AG04450 (cell line): Measurements from ENCODE around the gene MPDU1. TPM values are rescaled to one million over a fixed set of nuclear protein-coding genes. Genes with fewer than 3 reads are reported as not detected.
"Not testable (repeated sequence)": the region's sequence is repeated elsewhere in the genome, so short reads cannot be mapped to it uniquely, and the experiment has no call there.

Experiments
- CTCF ChIA-PET: fragments of 300-600, 350-600 bp; formaldehyde crosslinking; extraction: SDS; loops from one replicate; lab custom pipeline; 2022; ENCODE audit warnings: antibody characterized with exemption, inconsistent platforms; lab: Charles Lee
- POLR2A ChIA-PET: fragments of 350-600 bp; formaldehyde crosslinking; extraction: SDS; loops from one replicate; lab custom pipeline; 2021; ENCODE audit warnings: antibody characterized with exemption, inconsistent platforms; lab: Yijun Ruan, JAX
- DNase-seq: peaks from one replicate; pipeline ENCODE4 v3.0.0-alpha.2; 2011; ENCODE audit warnings: low read depth, low spot score
- H3K27ac ChIP-seq: one replicate; pipeline ENCODE4 v1.5.1; 2012; ENCODE audit warnings: low read depth, low read length, control low read depth
- H3K27me3 ChIP-seq: one replicate; pipeline ENCODE4 v1.6.0; 2012; ENCODE audit warnings: low read length; ENCODE audit not compliant: control insufficient read depth, insufficient read depth
- H3K4me3 ChIP-seq: 2 replicates; pipeline ENCODE4 v1.5.1; 2011; ENCODE audit warnings: mild to moderate bottlenecking, low read depth, low read length, control low read depth
- H3K9me3 ChIP-seq: 2 replicates; pipeline ENCODE4 v1.5.1; 2012; ENCODE audit warnings: low read length; ENCODE audit not compliant: control insufficient read depth, insufficient read depth
- polyA plus RNA-seq: library from polyadenylated mRNA; depleted of rRNA; stranded (reverse); fragments of >200 nt; gene quantifications from 2 replicates; pipeline ENCODE4 v1.2.3, GENCODE V29; 2011
- TF ChIP-seq, protein P1 (sequence below): IDR thresholded peaks from 2 replicates; pipeline ENCODE4 v1.5.1; 2011; ENCODE audit warnings: low read depth, low read length, control low read depth, inconsistent platforms

The MPDU1 gene
- polyA plus RNA-seq, 1 experiment = 131 TPM

DNA sequence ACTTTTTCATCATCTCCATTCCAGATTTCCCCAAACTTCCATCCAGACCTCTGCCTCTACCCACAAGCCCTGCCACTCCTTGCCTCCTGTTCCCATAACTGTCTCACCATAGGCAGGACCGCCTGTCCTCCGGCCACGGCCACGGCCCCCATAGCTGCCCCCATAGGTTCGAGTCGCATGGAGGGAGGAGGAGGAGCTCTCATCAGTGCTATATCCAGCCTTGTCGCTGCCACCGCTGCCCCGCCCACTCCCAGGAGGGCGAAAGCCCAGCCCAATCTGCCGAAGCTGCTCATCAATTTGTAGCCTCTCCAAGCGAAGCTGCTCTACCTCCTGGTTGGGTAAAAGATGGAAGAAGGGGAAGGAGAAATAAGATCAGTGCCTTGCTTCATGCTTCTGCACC, 9.6 kb downstream of the MPDU1 start:
- Histone ChIP-seq H3K4me3 (no peak overlapping the region), H3K9me3 (no peaks in the 10 kb centered on the region), H3K27me3 (no peaks in the 10 kb centered on the region), H3K27ac (no peak overlapping the region)
- DNase-seq = no peak
- ChIA-PET POLR2A (interaction anchor here (0.6 kb wide), 1 partner anchor 115 kb away, joined by 3 read pairs; no protein-coding TSS in a partner anchor), CTCF (no interaction called here)
- TF ChIP-seq, protein P1, sequence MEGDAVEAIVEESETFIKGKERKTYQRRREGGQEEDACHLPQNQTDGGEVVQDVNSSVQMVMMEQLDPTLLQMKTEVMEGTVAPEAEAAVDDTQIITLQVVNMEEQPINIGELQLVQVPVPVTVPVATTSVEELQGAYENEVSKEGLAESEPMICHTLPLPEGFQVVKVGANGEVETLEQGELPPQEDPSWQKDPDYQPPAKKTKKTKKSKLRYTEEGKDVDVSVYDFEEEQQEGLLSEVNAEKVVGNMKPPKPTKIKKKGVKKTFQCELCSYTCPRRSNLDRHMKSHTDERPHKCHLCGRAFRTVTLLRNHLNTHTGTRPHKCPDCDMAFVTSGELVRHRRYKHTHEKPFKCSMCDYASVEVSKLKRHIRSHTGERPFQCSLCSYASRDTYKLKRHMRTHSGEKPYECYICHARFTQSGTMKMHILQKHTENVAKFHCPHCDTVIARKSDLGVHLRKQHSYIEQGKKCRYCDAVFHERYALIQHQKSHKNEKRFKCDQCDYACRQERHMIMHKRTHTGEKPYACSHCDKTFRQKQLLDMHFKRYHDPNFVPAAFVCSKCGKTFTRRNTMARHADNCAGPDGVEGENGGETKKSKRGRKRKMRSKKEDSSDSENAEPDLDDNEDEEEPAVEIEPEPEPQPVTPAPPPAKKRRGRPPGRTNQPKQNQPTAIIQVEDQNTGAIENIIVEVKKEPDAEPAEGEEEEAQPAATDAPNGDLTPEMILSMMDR = no peak

DNA sequence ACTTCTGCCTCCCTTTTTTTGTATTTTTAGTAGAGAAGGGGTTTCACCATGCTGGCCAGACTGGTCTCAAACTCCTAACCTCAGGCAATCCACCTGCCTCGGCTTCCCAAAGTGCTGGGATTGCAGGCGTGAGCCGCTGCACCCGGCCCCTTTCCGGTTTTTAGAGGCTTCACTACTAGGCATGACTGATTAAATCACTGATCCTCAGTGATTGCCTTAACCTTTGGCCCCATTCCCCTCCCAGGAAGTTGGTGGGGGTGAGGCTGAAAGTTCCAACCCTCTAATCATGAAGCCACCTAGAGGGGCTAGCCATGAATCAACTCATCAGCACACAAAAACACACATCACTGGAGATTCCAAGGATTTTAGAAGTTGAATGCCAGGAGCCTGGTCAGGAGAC, 13.9 kb downstream of the MPDU1 start:
- POLR2A ChIA-PET = interaction anchor here (0.7 kb wide), 1 partner anchor 545 kb away, joined by 4 read pairs; no protein-coding TSS in a partner anchor
- H3K27me3 ChIP-seq, H3K4me3 ChIP-seq, DNase-seq, CTCF ChIA-PET, H3K9me3 ChIP-seq, H3K27ac ChIP-seq: not testable (repeated sequence)

DNA sequence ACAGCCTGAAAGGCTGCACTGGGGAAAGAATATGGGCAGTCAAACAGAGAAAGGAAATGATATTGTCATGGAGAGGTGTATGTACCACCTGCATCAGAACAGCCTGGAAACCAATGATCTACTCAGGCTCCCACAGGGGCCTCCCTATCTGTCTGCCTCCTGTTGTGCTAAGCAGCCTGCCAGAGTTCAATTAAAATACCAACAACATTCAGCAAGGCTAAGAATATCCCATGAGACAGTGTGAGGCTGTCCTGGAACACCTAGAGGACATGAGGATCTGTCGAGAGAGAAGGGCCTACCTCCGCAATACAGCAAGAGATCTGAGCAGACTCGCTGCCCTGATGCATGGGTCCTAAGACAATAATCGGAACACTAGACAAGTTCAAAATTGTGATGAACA, 22.6 kb downstream of the MPDU1 start:
- TF ChIP-seq, protein P1 = no peak
- ChIA-PET CTCF (interaction anchor here (0.5 to 1.2 kb wide), 2 partner anchors 82 to 290 kb away, joined by 5 to 6 read pairs; partner anchors contain the start of gene WRAP53), POLR2A (no interaction called here)
- DNase-seq = no peak
- Histone ChIP-seq H3K27me3 (no peaks in the 10 kb centered on the region), H3K27ac (no peak overlapping the region), H3K9me3 (no peaks in the 10 kb centered on the region), H3K4me3 (no peak overlapping the region)

DNA sequence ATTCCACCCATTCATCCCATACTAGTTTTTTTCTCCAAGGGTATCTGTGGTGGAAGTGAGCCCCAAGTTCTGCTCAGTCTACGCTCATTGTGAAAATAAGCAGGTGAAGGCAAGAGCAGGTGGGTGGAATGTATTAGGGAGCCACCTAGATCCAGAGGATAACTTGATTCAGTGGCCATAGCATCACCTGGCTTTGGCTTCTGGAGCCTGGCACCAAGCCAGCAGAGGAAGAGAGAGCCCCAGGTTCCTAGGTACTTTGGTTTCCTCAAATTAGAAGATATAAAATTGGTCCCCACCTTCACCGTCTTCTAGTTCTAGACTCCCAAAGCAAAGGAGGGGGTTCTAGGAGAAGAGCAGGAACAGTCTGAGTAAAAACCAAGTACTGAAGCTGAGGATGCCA, 27.0 kb downstream of the MPDU1 start:
- H3K4me3 ChIP-seq = no peak overlapping the region
- no peaks in the 10 kb centered on the region; the same call in 1 of the 2 replicates for H3K9me3 ChIP-seq
- no peak overlapping the region for H3K27ac ChIP-seq
- CTCF ChIA-PET = interaction anchor here (4.1 to 5.2 kb wide), 2 partner anchors 21 to 77 kb away, joined by 20 to 26 read pairs; partner anchors contain the start of genes SOX15, TP53 and WRAP53
- no peak for DNase-seq
- TF ChIP-seq, protein P1 = no peak
- H3K27me3 ChIP-seq = no peaks in the 10 kb centered on the region
- POLR2A ChIA-PET = interaction anchor here (1.4 kb wide), 1 partner anchor 21 kb away, joined by 3 read pairs; no protein-coding TSS in a partner anchor

DNA sequence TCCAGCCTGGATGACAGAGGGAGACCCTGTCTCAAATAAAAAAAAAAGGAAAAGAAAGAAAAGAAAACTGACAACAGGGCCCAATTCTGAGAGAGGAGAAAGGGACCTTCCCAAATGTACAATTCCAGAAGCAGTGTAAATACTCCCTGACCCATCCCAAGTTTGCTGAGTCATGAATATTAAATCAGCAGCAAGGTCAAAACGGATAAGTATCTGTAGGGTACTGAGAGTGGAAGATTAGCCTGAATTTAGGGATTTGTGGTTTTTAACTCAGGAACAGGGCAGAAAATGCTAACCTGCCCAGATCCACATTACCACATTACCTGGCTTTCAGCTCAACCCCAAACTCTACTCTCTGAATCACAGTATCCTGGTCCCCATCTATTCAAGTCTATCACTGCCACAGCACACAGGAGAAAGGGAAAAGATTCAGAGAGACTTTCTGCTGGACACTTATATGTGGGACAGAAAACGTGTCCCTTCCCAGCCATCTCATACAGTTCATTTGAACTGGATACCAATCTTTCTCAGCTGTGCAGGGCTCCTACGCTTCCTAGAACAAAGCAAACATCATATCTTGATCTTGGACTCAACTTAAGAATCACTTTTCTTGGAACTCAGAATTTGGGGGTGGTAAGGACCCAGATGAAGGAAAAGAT, 28.1 kb downstream of the MPDU1 start:
- ChIA-PET POLR2A (interaction anchor here (1.5 kb wide), 1 partner anchor 16 kb away, joined by 3 read pairs; the partner anchor contains the start of gene SAT2), CTCF (interaction anchor here (0.6 to 5.2 kb wide), 4 partner anchors 22 to 368 kb away, joined by 3 to 26 read pairs (median 13); partner anchors contain the start of genes SOX15, TP53 and WRAP53)
- Histone ChIP-seq H3K4me3 (peak overlapping the region; percentile 33; the same call in 1 of the 2 replicates), H3K27ac (no peak overlapping the region), H3K9me3 (no peaks in the 10 kb centered on the region; the same call in 1 of the 2 replicates), H3K27me3 (no peaks in the 10 kb centered on the region)
- TF ChIP-seq, protein P1 = no peak
- no peak for DNase-seq
